OCI-LY7 (cell line): ENCODE measurements around the gene UBE2A. TPM values are rescaled to one million over a fixed set of nuclear protein-coding genes. Genes with fewer than 3 reads are reported as not detected.
A peak's percentile ranks its signal among the peaks of the same experiment; 100 is the strongest.

Experiments
- BruUV-seq: library from RNA; stranded (reverse); fragments of 400-500 nt; replicated peaks from 2 replicates; lab custom pipeline; 2021; lab: Mats Ljungman, UMichigan
- CTCF ChIA-PET: fragments of 300-600 bp; sonication (Branson Sonifier 250); formaldehyde crosslinking; loops from one replicate; lab custom pipeline; 2022; ENCODE audit warnings: antibody characterized with exemption; ENCODE audit not compliant: unreplicated experiment; lab: Charles Lee
- POLR2A ChIA-PET: fragments of 300-600 bp; sonication (Branson Sonifier 250); formaldehyde crosslinking; loops from one replicate; lab custom pipeline; 2022; ENCODE audit warnings: antibody characterized with exemption; lab: Charles Lee
- DNase-seq: peaks from one replicate; pipeline ENCODE4 v3.0.0-alpha.2; 2015; ENCODE audit warnings: low spot score
- H2AFZ ChIP-seq: fragments of 200-600 bp; sonication (generic), shearing (Covaris generic); 2 replicates; pipeline ENCODE4 v1.6.1; 2014; ENCODE audit warnings: mild to moderate bottlenecking, antibody characterized with exemption, low read length, moderate library complexity
- H3K27ac ChIP-seq: fragments of 200-600 bp; sonication (generic); 2 replicates; pipeline ENCODE4 v1.5.1; 2014; ENCODE audit warnings: mixed run types, low read depth, mild to moderate bottlenecking, moderate library complexity, low read length, inconsistent platforms; ENCODE audit not compliant: poor library complexity, severe bottlenecking
- H3K36me3 ChIP-seq: fragments of 200-600 bp; sonication (generic); 2 replicates; pipeline ENCODE4 v1.6.1; 2014; ENCODE audit warnings: mild to moderate bottlenecking, antibody characterized with exemption, low read length, moderate library complexity, mixed read lengths; ENCODE audit not compliant: insufficient read depth
- H3K4me1 ChIP-seq: fragments of 200-600 bp; sonication (generic); 2 replicates; pipeline ENCODE4 v1.5.1; 2014; ENCODE audit warnings: mild to moderate bottlenecking, low read length; ENCODE audit not compliant: insufficient read depth, poor library complexity, severe bottlenecking
- H3K4me2 ChIP-seq: fragments of 200-600 bp; sonication (generic); 2 replicates; pipeline ENCODE4 v1.6.1; 2014; ENCODE audit warnings: mild to moderate bottlenecking, low read length
- H3K4me3 ChIP-seq: fragments of 200-600 bp; sonication (generic); 2 replicates; pipeline ENCODE4 v1.5.1; 2014; ENCODE audit warnings: mild to moderate bottlenecking, low read depth, low read length; ENCODE audit not compliant: poor library complexity, severe bottlenecking
- H3K79me2 ChIP-seq: fragments of 200-600 bp; sonication (generic); 2 replicates; pipeline ENCODE4 v1.6.1; 2016; ENCODE audit warnings: low read depth, mild to moderate bottlenecking, low read length, moderate library complexity, mixed read lengths; ENCODE audit not compliant: insufficient read depth
- H3K9me2 ChIP-seq: fragments of 200-600 bp; sonication (generic); 2 replicates; pipeline ENCODE4 v1.6.1; 2016; ENCODE audit warnings: mild to moderate bottlenecking, low read length, mixed read lengths; ENCODE audit not compliant: insufficient read depth
- H3K9me3 ChIP-seq: fragments of 200-600 bp; sonication (generic); 2 replicates; pipeline ENCODE4 v1.6.1; 2014; ENCODE audit warnings: mild to moderate bottlenecking, mixed run types, low read length, mixed read lengths
- H4K20me1 ChIP-seq: fragments of 200-600 bp; sonication (generic); 2 replicates; pipeline ENCODE4 v1.6.1; 2014; ENCODE audit warnings: mild to moderate bottlenecking, antibody characterized with exemption, low read length, moderate library complexity, mixed read lengths; ENCODE audit not compliant: insufficient read depth
- EZH2phosphoT487 ChIP-seq: fragments of 200-600 bp; sonication (generic); IDR thresholded peaks from 2 replicates; pipeline ENCODE4 v1.6.1; 2018; ENCODE audit warnings: low read depth, borderline replicate concordance, mild to moderate bottlenecking, mixed run types, antibody characterized with exemption, low read length, moderate library complexity, mixed read lengths
- intact Hi-C: fragments of 100-400 bp; cut with micrococcal nuclease; formaldehyde crosslinking; loops from one replicate; pipeline ENCODE4 v1.10.0; 2022; ENCODE audit not compliant: unreplicated experiment
- total RNA-seq, 2 experiments: library from RNA; depleted of rRNA in 1 of 2; stranded (reverse); fragments of >200 nt in 1 of 2; shearing (Covaris generic) in 1 of 2; gene quantifications; 2 replicates each; pipeline ENCODE4 v1.2.3, GENCODE V29; 2014 to 2022
- TF ChIP-seq, protein P1 (sequence below): fragments of 200-600 bp; sonication (generic); conservative IDR thresholded peaks from 2 replicates; pipeline ENCODE4 v1.5.1; 2014; ENCODE audit warnings: mild to moderate bottlenecking, antibody characterized with exemption, low read length, moderate library complexity, mixed read lengths

UBE2A gene
- total RNA-seq, 2 experiments from 2014 or later = 30.0 to 56.0 TPM

GRCh38 chrX:119583431-119584059, 9.2 kb downstream of the UBE2A start:
- TF ChIP-seq, protein P1, sequence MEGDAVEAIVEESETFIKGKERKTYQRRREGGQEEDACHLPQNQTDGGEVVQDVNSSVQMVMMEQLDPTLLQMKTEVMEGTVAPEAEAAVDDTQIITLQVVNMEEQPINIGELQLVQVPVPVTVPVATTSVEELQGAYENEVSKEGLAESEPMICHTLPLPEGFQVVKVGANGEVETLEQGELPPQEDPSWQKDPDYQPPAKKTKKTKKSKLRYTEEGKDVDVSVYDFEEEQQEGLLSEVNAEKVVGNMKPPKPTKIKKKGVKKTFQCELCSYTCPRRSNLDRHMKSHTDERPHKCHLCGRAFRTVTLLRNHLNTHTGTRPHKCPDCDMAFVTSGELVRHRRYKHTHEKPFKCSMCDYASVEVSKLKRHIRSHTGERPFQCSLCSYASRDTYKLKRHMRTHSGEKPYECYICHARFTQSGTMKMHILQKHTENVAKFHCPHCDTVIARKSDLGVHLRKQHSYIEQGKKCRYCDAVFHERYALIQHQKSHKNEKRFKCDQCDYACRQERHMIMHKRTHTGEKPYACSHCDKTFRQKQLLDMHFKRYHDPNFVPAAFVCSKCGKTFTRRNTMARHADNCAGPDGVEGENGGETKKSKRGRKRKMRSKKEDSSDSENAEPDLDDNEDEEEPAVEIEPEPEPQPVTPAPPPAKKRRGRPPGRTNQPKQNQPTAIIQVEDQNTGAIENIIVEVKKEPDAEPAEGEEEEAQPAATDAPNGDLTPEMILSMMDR = no peak
- no peak for TF ChIP-seq EZH2phosphoT487
- Histone ChIP-seq H2AFZ (no peak overlapping the region), H3K4me3 (no peak overlapping the region), H3K9me2 (no peaks in the 10 kb centered on the region), H3K36me3 (peaks cover 37% of the 10 kb centered on the region), H3K79me2 (no peaks in the 10 kb centered on the region), H3K9me3 (no peaks in the 10 kb centered on the region), H3K4me1 (peaks cover 8% of the 10 kb centered on the region), H4K20me1 (no peaks in the 10 kb centered on the region), H3K4me2 (no peak overlapping the region), H3K27ac (no peak overlapping the region)
- BruUV-seq = TSS peak; percentile 36
- ChIA-PET CTCF (no interaction called here), POLR2A (interaction anchor here (0.6 to 1.0 kb wide), 4 partner anchors 10 to 99 kb away, joined by 3 to 4 read pairs (median 4); no protein-coding TSS in a partner anchor)
- intact Hi-C loops = no loop called here
- DNase-seq = no peak

GRCh38 chrX:119589810-119590209, 15.4 kb downstream of the UBE2A start:
- CTCF ChIA-PET = no interaction called here

More at GRCh38 chrX:119589810-119590209, 15.4 kb downstream of the UBE2A start:
- Histone ChIP-seq H3K9me3 (no peaks in the 10 kb centered on the region), H3K4me2 (no peak overlapping the region), H3K36me3 (peaks cover 85% of the 10 kb centered on the region), H3K9me2 (no peaks in the 10 kb centered on the region), H2AFZ (no peak overlapping the region), H4K20me1 (no peaks in the 10 kb centered on the region), H3K4me3 (no peak overlapping the region), H3K4me1 (no peaks in the 10 kb centered on the region), H3K79me2 (peaks cover 14% of the 10 kb centered on the region; the same call in 1 of the 2 replicates), H3K27ac (no peak overlapping the region)
- DNase-seq = no peak
- TF ChIP-seq EZH2phosphoT487 = no peak
- TF ChIP-seq, protein P1 = no peak
- intact Hi-C loops = no loop called here
- POLR2A ChIA-PET = interaction anchor here (0.6 kb wide), 1 partner anchor 9 kb away, joined by 3 read pairs; no protein-coding TSS in a partner anchor
- no TSS peak for BruUV-seq
